Measurements from ENCODE around the gene ISL2. TPM values are rescaled to one million over a fixed set of nuclear protein-coding genes. Genes with fewer than 3 reads are reported as not detected.

The ISL2 gene
- total and polyA plus RNA-seq, 9 of the 15 experiments (the other 6 are each of a cell fraction or from before 2014, with no cell fraction given) = 0.15 to 23.7 (median 4.0) TPM

DNA sequence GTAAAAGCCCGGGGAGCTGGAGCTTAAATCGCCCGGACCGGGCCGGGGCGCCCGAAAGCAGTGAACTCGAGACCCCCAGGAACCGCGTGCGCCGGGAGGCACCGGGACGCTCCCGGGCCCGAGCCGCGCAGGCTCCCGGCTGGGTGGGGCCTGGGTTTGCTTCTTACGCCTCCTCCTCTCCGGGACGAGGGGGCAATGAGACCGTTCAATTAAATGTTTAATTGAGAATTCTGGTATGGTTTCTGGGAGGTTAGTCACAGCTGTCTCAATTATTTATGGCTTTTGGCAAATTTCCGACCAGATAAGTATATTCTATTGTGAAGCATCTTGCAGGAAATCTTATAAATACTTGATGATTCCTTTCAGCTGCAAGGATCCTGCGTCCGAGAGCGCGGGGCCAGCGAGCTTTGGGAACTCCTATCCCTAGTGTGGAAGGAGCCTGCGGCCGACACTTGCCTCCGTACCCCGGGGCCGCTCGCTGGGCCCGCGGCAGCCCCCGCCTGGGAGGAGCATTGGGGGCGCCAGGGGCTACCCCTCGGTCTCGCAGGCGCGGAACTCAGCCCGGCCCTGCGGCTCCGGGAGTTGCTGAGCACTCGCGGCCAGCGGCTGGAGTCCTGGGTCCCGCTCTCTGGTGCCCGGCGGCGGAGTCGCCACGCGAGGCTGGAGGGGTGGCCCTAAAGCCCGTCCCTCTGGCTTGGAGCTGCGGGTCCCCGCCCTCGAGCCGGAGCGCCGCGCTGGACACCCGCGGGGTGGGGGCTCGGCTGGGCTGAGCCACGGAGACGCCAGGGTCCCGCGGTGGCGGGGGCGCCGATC lies 10.3 kb downstream of the ISL2 start (continued):
- TF ChIP-seq, protein P1, sequence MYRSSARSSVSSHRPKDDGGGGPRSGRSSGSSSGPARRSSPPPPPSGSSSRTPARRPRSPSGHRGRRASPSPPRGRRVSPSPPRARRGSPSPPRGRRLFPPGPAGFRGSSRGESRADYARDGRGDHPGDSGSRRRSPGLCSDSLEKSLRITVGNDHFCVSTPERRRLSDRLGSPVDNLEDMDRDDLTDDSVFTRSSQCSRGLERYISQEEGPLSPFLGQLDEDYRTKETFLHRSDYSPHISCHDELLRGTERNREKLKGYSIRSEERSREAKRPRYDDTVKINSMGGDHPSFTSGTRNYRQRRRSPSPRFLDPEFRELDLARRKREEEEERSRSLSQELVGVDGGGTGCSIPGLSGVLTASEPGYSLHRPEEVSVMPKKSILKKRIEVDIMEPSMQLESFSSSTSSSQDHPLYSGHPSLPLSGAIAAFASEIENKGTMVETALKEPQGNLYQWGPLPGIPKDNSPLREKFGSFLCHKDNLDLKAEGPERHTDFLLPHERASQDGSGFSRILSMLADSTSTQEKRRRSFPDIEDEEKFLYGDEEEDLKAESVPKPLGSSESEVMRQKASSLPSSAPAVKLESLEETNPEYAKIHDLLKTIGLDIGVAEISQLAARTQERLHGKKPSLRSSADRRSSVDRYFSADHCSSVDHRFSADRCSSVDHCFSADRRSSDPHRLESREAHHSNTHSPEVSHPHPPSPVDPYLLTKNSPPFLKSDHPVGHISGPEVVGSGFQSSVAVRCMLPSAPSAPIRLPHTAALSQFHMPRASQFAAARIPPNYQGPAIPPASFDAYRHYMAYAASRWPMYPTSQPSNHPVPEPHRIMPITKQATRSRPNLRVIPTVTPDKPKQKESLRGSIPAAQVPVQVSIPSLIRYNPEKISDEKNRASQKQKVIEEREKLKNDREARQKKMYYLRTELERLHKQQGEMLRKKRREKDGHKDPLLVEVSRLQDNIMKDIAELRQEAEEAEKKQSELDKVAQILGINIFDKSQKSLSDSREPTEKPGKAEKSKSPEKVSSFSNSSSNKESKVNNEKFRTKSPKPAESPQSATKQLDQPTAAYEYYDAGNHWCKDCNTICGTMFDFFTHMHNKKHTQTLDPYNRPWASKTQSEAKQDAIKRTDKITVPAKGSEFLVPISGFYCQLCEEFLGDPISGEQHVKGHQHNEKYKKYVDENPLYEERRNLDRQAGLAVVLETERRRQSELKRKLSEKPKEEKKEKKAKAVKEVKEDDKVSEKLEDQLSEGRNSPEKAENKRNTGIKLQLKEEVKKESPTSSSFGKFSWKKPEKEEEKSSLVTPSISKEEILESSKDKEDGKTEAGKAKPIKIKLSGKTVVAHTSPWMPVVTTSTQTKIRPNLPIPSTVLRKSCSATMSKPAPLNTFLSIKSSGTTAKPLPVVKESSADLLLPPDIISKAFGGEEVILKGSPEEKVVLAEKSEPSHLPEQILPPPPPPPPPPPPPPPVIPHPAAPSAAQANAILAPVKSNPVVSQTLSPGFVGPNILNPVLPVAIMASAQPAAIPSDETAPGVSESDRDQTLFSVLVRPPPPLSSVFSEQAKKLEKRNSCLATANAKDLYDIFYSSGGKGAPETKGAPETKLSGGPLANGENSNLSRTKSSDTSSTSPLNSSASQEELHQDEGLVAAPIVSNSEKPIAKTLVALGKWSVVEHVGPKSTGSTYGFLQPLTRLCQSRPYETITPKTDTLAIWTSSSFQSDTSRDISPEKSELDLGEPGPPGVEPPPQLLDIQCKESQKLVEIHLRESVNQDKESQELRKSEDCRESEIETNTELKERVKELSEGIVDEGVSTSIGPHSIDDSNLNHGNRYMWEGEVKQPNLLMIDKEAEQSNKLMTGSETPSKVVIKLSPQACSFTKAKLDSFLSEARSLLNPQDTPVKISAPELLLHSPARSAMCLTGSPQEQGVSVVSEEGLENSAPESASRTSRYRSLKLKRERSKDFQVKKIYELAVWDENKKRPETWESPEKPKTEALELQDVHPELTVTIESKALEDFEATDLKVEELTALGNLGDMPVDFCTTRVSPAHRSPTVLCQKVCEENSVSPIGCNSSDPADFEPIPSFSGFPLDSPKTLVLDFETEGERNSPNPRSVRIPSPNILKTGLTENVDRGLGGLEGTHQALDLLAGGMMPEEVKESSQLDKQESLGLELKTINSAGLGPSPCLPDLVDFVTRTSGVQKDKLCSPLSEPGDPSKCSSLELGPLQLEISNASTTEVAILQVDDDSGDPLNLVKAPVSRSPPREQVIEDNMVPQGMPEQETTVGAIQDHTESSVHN (IDR thresholded peaks at IDR 0.05; ENCODE audit: borderline replicate concordance in 1 of 2, low read depth in 1 of 2) = no peak
